ENCODE measurements around the gene CNTNAP2.

Gene CNTNAP2

DNA sequence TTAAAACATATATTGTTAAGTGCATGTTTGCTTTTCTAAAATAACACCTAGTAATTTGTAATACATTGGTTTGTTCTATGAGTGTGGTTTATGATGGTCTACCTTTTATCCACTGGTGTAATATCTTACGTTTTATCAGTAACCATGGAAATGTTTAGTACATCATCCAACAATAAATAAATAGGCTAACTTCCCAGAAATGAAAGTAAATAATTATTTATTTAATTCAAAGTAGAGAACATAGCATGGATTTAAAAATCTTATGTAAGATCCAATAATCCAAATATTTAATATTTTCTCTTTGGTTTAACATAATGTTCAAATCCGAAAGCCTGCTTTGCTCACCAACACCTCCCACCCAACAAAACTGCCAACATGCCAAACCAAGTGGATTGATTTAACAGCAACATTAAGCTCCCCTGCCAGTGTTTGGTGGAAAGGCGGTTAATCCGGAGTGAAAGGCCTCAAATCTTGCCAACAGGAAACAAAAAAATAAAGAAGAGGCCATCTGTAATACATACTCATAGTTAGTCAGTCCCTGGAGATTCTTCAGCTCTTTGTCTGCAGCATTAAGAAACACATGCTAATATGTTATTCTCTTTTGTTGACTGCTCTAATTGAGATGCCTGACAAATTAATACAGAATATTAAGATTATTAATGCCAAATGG is 897.8 kb downstream of the CNTNAP2 start:
- TF ChIP-seq GATA3 (IDR thresholded peaks at IDR 0.05; ENCODE audit: low read depth, low read length) = no peak
- no peak for TF ChIP-seq GATA2 (IDR thresholded peaks at IDR 0.05; ENCODE audit: low read depth, low read length)

GRCh38 chr7:147015999-147016398 is 899.4 kb downstream of the CNTNAP2 start:
- TF ChIP-seq GATA3 (IDR thresholded peaks at IDR 0.05; ENCODE audit: low read depth, low read length) (no peak), GATA2 (IDR thresholded peaks at IDR 0.05; ENCODE audit: low read depth, low read length) (no peak)

GRCh38 chr7:147022056-147022455 is 905.5 kb downstream of the CNTNAP2 start:
- no peak for TF ChIP-seq GATA3 (IDR thresholded peaks at IDR 0.05; ENCODE audit: low read depth, low read length)
- TF ChIP-seq GATA2 (IDR thresholded peaks at IDR 0.05; ENCODE audit: low read depth, low read length) = no peak

GRCh38 chr7:147023440-147023839 is 906.8 kb downstream of the CNTNAP2 start:
- no peak for TF ChIP-seq GATA2 (IDR thresholded peaks at IDR 0.05; ENCODE audit: low read depth, low read length)
- TF ChIP-seq GATA3 (IDR thresholded peaks at IDR 0.05; ENCODE audit: low read depth, low read length) = no peak

DNA sequence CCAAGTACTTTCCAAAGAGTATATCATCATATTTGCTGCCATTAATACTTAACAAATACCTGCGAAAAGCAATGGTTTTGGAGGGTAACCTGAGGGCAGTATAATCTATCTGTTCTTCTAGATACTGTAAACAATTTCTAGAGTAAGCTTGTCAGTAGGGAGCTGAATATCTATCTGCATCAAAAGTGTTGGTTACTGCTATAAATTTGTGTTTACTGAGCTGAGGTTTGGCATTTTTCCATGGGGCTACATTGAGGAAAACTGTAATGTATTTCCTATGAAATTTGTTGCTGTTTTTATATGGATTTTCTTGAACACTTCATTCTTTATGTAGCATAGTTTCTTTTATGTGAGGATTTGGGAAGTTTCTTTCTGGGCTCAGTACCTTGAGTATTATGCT is 913.4 kb downstream of the CNTNAP2 start:
- TF ChIP-seq GATA2 (IDR thresholded peaks at IDR 0.05; ENCODE audit: low read depth, low read length) (no peak), GATA3 (IDR thresholded peaks at IDR 0.05; ENCODE audit: low read depth, low read length) (no peak)

DNA sequence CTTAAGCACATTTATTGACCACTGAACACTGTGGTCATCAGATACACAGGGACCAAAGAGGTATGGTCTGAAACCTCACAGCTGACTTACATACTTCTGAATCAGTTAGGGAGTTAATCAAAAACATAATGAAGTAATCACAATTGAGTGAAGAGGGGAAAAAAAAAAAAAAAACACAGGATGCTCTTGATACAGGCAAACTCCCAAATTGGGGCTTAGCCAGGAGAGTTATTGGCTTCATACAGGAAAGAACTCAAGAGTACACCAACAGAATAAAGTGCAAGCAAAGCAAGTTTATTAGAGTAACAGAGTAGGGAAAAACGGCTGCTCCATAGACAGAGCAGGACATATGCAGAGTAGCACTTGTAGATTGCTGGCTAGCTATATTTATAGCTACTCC is 917.0 kb downstream of the CNTNAP2 start:
- TF ChIP-seq GATA2 (IDR thresholded peaks at IDR 0.05; ENCODE audit: low read depth, low read length) = no peak
- TF ChIP-seq GATA3 (IDR thresholded peaks at IDR 0.05; ENCODE audit: low read depth, low read length) = no peak

DNA sequence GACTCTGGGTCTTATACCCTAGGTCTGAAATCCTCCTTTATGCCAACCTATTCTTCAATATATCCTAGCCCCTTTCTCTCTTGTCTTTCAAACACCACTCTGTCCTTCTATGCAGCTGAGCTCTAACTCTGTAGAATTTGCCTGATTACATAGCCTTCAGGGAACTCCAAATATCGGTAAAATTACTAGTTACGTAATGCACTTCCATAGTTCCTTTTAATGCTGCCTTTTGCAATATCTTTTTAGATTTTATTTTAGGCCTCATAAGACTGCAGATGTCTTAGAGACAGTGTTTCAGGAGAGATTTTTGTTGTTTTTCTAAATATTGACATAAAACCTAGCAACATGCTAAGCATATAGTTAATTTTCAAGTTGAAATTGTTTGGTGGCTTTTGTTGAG is 924.8 kb downstream of the CNTNAP2 start:
- TF ChIP-seq GATA2 (IDR thresholded peaks at IDR 0.05; ENCODE audit: low read depth, low read length) = no peak
- TF ChIP-seq GATA3 (IDR thresholded peaks at IDR 0.05; ENCODE audit: low read depth, low read length) = no peak

DNA sequence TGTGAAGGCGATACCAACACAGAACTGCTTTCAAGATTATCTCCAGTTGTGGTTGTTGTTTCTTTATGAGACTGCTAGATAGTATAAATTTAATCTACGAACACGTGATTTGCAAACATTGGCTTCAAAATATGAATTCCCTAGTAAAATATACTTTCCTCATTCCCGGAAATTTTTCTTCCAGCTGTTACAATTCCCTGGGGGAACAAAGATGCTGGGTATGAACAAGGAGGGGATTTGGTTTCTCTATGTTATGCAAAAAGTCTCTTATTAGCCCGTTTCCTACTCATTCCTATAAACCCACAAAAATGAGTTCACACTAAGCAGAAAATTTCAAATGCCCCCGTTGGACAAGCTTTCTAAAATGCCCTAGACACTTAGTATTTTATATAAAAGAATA is 928.3 kb downstream of the CNTNAP2 start:
- TF ChIP-seq GATA2 (IDR thresholded peaks at IDR 0.05; ENCODE audit: low read depth, low read length) = no peak
- TF ChIP-seq GATA3 (IDR thresholded peaks at IDR 0.05; ENCODE audit: low read depth, low read length) = no peak

- TF ChIP-seq GATA2 (IDR thresholded peaks at IDR 0.05; ENCODE audit: low read depth, low read length) (no peak), GATA3 (IDR thresholded peaks at IDR 0.05; ENCODE audit: low read depth, low read length) (no peak)
Observed at GRCh38 chr7:147047696-147048095, 931.1 kb downstream of the CNTNAP2 start.

GRCh38 chr7:147048864-147049263 is 932.3 kb downstream of the CNTNAP2 start:
- TF ChIP-seq GATA3 (IDR thresholded peaks at IDR 0.05; ENCODE audit: low read depth, low read length) (no peak), GATA2 (IDR thresholded peaks at IDR 0.05; ENCODE audit: low read depth, low read length) (no peak)

GRCh38 chr7:147052818-147053217 is 936.2 kb downstream of the CNTNAP2 start:
- TF ChIP-seq GATA2 (IDR thresholded peaks at IDR 0.05; ENCODE audit: low read depth, low read length) (no peak), GATA3 (IDR thresholded peaks at IDR 0.05; ENCODE audit: low read depth, low read length) (peak; percentile 62)

DNA sequence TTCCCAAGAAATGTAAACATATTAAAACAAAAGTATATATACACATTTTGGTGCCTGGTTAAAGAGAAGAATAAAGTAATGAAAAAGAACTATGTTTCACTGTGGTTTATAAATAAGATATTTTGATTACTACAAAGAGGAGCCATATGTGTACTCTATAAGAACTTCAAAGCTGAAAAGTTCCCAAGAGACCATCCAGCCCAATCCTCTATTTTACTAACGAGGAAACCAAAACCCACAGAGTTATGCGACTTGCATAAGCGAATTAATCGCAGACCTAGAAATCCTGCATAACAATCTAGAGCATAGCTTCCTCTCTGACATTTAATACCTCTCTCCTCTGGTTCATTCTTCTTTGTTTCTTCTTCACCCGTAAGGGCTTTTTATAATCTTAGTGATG is 937.1 kb downstream of the CNTNAP2 start:
- no peak for TF ChIP-seq GATA3 (IDR thresholded peaks at IDR 0.05; ENCODE audit: low read depth, low read length)
- TF ChIP-seq GATA2 (IDR thresholded peaks at IDR 0.05; ENCODE audit: low read depth, low read length) = no peak

DNA sequence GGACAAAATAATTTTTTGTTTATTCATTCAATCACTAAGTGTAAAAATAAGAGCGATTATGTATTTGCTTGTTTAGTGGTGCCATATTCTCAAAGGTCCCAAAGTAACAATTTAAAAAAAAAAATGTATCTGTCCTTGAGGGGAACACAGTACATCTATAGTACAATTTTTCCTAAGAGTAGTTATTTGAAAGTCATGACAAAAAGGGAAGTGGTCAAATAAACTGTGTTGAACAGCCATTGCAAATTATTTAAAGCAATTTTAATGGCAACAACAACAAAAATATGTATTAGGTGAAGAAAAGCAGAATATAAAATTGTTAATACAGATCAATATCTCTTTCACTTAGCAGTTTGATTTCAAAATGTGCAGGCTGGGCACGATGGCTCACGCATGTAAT is 943.5 kb downstream of the CNTNAP2 start:
- TF ChIP-seq GATA2 (IDR thresholded peaks at IDR 0.05; ENCODE audit: low read depth, low read length) (no peak), GATA3 (IDR thresholded peaks at IDR 0.05; ENCODE audit: low read depth, low read length) (no peak)

- no peak for TF ChIP-seq GATA3 (IDR thresholded peaks at IDR 0.05; ENCODE audit: low read depth, low read length)
- TF ChIP-seq GATA2 (IDR thresholded peaks at IDR 0.05; ENCODE audit: low read depth, low read length) = no peak
Observed at GRCh38 chr7:147062897-147063296, 946.3 kb downstream of the CNTNAP2 start.

- TF ChIP-seq GATA2 (IDR thresholded peaks at IDR 0.05; ENCODE audit: low read depth, low read length) = no peak
- no peak for TF ChIP-seq GATA3 (IDR thresholded peaks at IDR 0.05; ENCODE audit: low read depth, low read length)
Observed at GRCh38 chr7:147068842-147069241, 952.2 kb downstream of the CNTNAP2 start.

GRCh38 chr7:147069771-147070170 is 953.2 kb downstream of the CNTNAP2 start:
- TF ChIP-seq GATA3 (IDR thresholded peaks at IDR 0.05; ENCODE audit: low read depth, low read length) (no peak), GATA2 (IDR thresholded peaks at IDR 0.05; ENCODE audit: low read depth, low read length) (no peak)
